ENCODE results near the gene KIF25.
A peak's percentile ranks its signal among the peaks of the same experiment; 100 is the strongest.

Gene KIF25

DNA sequence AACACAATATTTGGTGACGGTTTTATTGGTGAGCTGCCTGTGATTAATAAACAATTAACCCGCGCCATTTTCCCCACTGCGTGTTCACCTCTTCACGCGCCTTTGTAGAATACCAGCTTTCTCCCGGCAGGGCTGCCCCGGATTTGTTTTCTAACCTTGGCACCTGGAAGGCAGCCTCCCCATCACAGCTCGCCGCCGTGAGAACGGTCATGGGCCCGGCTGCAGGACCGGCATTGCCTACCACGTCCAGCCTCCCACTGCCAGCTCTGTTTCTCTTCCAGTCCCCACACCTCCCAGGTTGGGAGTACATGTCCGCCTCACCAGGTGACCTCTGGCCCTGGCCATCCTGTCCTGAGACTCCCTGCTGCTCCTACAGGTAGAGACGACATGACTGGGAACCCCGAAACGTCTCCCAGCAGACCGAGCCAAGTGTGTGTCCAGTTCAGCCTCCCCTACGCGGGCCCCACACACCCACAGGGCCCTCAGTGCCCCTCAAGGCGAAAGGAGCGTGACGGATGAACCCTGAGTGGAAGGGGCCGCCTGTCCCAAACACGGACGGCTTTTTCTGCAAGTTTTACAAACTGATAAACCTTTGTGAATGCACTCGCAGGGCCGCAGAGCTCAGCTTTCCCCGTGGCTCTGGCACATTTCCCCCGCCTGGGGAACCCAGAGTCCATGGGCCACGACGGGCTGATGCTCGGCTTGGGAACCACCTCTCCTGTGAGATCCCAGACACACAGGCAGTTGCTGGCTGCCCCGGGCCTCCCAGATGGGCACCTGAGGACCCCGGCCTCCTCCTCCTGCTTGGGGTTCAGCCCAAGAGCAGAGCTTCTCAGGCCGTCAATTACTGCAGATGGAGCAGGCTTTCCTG is 55.9 kb downstream of the KIF25 start:
- DNase-seq = no peak

DNA sequence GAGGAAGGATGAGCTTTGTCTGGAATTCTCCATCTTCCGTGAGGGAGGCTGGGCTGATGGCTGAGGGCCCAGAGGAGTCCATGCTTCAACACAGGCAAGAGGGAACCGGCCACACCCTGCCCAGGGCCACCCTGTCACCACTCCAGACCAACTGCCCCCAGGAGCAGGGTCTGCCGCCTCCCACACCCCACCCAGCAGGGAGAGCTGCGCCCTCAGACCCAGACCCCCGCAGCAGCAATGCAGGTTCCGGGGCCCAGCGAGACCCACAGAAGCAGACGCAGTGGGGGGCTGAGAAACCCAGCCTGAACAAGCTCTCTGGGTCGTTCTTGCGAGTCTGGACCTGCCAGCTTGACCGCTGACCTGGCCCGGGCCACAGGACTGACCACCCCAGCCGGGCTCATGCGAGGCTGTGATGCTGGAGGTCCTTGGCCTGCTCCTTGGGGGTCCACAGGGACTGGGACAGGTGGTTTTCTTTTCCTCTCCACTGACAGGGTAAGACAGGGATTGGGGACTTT is 56.5 kb downstream of the KIF25 start:
- DNase-seq = no peak

DNA sequence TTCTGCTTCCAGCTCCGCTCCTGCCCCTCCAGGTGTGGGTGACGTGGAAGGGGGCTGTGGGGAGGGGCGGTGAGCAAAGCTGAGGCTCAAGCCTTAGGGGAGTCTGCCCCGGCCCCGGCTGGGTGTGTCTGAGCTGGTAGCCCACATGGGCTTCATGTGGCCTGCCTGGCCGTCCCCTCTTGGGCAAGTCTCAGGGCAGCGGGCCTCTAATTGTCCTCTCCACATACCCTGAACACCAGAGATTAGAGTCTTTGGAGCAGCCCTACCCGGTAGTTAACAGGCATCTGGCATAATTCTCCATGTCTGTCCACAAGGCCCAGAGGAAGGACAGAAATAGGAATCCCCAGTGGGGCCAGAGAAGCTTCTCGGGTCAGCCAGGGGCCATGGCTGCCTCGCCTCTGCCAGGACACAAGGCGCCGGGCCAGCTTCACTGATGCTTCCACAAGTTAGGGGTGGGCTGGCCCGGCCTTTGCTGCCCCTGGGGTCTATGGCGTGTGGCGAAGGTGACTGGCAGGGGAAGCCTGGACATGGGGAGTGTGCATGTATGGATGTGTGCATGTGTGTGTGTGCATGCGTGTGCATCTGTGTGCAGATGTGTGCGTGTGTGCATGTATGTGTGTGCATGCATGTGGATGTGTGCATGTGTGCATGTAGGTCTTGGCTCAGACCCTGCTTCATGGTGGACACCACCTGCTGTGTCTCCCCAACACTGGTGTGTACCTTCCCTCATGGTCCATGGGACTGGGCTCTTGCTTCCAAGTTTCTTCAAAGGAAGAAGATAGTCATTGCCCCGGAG is 57.5 kb downstream of the KIF25 start:
- DNase-seq = no peak

GRCh38 chr6:168055696-168056489 is 58.4 kb downstream of the KIF25 start:
- no peak for DNase-seq

GRCh38 chr6:168056892-168057527 is 59.5 kb downstream of the KIF25 start:
- no peak for DNase-seq

- DNase-seq = no peak
These were observed 60.4 kb downstream of the KIF25 start for GRCh38 chr6:168057836-168058235.

DNA sequence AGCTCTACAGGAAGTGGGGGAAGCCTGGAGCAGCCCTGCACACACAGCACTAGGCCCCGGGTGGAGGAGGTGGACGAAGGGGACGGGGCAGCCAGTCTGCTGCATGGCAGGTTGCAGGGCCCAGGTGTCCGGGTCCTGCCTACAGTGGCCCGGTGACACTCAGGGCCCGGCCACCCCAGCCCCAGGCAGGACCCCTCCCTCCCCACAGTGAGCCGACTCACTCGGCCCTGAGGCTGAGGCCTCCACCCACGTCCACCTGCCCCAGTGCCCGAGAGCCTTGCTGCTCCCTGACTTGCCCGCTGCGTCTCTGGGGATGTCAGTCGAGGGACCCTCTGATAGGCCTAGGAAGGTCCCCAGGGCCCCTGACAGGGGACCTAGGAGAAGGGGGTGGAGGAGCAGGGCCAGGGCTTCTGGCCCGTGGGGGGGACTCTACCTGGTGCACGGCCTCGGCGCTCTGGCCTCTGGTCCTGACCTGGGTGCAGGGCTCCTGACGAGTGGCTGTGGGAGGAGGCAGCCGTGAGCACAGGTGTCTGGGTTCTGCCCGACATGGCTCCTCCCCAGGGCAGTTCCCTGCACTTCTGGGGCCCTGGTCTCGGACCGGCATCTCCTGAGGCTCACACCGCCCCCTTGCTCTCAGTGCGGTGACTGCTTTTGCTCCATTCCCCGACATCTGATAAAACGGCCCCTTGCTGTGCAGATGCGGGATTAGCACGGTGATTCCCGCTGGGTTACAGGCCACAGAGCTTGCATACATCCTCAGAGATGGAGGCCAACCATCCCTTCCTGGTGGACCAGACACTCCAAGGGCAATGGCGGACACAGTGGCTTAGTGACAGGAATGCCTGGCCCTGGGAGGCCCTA is 61.5 kb downstream of the KIF25 start:
- DNase-seq = no peak

- peak in 1 of 2 experiments; percentile 46 for DNase-seq
These were observed 63.1 kb downstream of the KIF25 start for GRCh38 chr6:168060521-168060931.

GRCh38 chr6:168061269-168062210 is 64.1 kb downstream of the KIF25 start:
- no peak for DNase-seq

- DNase-seq = no peak
These were observed 65.1 kb downstream of the KIF25 start for GRCh38 chr6:168062346-168063289.

GRCh38 chr6:168063431-168063830 is 66.0 kb downstream of the KIF25 start:
- no peak for DNase-seq

DNA sequence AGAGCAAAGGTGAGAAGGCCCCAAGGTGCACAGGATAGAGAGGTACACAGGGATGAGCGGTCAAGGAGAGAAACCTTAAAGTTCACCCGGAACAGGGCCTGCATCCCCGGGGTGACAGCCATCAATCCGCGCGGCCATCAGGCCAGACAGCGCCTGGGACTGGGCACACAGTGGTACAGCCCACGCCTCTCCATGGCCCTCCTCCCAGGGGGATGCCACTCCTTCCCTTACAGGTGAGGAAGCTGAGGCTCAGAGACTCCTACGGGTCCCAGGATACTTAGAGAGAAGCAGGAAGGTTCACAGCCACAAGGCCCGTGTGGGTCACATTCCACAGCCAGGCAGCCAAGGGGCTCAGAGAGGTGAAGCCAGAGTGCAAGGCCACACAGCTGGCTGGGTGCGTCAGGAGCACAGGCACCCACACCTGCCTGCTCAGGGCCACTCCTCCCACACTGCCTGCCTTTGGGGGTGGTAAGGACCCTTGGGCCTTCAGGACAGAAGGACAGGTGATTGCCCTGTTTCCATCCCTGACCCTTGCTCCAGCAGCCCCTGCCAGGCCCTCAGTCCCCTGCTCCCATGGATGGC is 66.8 kb downstream of the KIF25 start:
- DNase-seq = no peak

- no peak for DNase-seq
These were observed 69.7 kb downstream of the KIF25 start for GRCh38 chr6:168067081-168067759.

DNA sequence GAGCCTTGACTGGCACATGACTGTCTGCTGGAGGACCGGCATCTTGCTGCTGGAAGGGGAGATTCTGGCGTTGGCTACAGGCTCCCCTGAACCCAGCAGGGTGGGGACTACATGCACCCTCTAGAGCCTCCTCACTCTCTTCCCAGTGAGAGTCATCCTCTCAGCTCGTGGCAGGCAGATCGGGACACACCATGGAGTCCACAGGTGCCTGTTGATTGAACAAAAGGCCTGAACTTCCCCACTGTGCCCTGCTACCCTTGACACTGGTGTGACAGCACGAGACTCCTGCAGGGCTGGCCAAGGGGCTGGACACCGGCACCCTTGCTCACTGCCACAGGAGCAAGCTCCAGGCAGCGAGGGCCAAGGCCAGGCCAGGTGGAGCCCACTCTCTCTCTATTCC is 73.3 kb downstream of the KIF25 start:
- no peak for DNase-seq

GRCh38 chr6:168071620-168072019 is 74.1 kb downstream of the KIF25 start:
- DNase-seq = no peak

- no peak for DNase-seq
These were observed 74.8 kb downstream of the KIF25 start for GRCh38 chr6:168072261-168072660.

- no peak for DNase-seq
These were observed 75.3 kb downstream of the KIF25 start for GRCh38 chr6:168072730-168073129.

Data from SW 1271 (cell line).